Measurements from ENCODE around the gene MEX3A.
"Not testable (repeated sequence)": the region's sequence is repeated elsewhere in the genome, so short reads cannot be mapped to it uniquely, and the experiment has no call there.

MEX3A gene

GRCh38 chr1:156054500-156055280 lies 27.6 kb downstream of the MEX3A start, which contains the start of gene LAMTOR2:
TSS of gene LAMTOR2 (plus strand) at chr1:156054782. CDS start at chr1:156054890, 108 bp downstream.
- peak; percentile 91 for DNase-seq (ENCODE audit: low read depth)

- DNase-seq (ENCODE audit: low read depth) = peak; percentile 79
Observed at GRCh38 chr1:156053768-156054499, 28.3 kb downstream of the MEX3A start, which contains the start of gene UBQLN4. TSS of gene UBQLN4 (minus strand) at chr1:156053798. CDS start at chr1:156053701, 97 bp downstream.

GRCh38 chr1:156052862-156053767 lies 29.1 kb downstream of the MEX3A start:
- DNase-seq (ENCODE audit: low read depth) = peak; percentile 51

- no peak for DNase-seq (ENCODE audit: low read depth)
Observed at GRCh38 chr1:156051011-156051725, 31.1 kb downstream of the MEX3A start.

GRCh38 chr1:156050376-156050775 lies 31.9 kb downstream of the MEX3A start:
- no peak for DNase-seq (ENCODE audit: low read depth)

- no peak for DNase-seq (ENCODE audit: low read depth)
Observed at GRCh38 chr1:156048663-156049258, 33.5 kb downstream of the MEX3A start.

GRCh38 chr1:156045076-156045475 lies 37.2 kb downstream of the MEX3A start:
- no peak for DNase-seq (ENCODE audit: low read depth)

- DNase-seq (ENCODE audit: low read depth) = no peak
Observed at GRCh38 chr1:156042828-156043227, 39.4 kb downstream of the MEX3A start.

- not testable (repeated sequence) for DNase-seq (ENCODE audit: low read depth)
Observed at GRCh38 chr1:156034991-156035390, 47.3 kb downstream of the MEX3A start.

GRCh38 chr1:156033011-156033410 lies 49.3 kb downstream of the MEX3A start:
- no peak for DNase-seq (ENCODE audit: low read depth)

- no peak for DNase-seq (ENCODE audit: low read depth)
Observed at GRCh38 chr1:156026588-156026987, 55.7 kb downstream of the MEX3A start.

GRCh38 chr1:156025876-156026275 lies 56.4 kb downstream of the MEX3A start:
- DNase-seq (ENCODE audit: low read depth) = no peak

GRCh38 chr1:156024801-156025200 lies 57.5 kb downstream of the MEX3A start:
- DNase-seq (ENCODE audit: low read depth) = no peak

Data from activated T-helper 1 cell treated with Interleukin-2 at 50 U/mL for 16 hours (primary cell).